ENCODE data around the gene NAV3. TPM values are rescaled to one million over a fixed set of nuclear protein-coding genes. Genes with fewer than 3 reads are reported as not detected.

NAV3 gene
- total and polyA plus RNA-seq, 10 donors, result 0.74 to 111 (median 40.4) TPM

DNA sequence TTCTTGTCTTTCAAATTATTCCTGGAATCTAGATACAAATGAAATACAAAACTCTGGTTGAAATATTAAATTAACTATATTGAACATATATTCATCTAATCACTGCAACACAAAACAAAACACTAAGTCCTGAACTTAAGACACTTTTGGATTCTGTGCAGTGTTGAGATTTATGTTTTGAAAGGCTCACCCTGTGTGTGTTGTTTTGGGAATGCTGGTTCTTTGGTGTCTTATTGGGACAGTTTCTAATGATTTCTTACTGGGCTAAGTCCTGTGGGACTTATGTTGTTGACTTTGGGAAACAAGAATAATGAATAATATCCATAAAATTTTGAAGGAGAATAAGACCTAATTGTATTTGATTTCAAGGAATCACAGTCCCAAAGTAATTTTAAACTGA lies 153.2 kb downstream of the NAV3 start:
- TF ChIP-seq POLR2A (IDR thresholded peaks at IDR 0.05) (no peak), POLR2AphosphoS5 (IDR thresholded peaks at IDR 0.05) (no peak)
- TF ChIP-seq, protein P1, sequence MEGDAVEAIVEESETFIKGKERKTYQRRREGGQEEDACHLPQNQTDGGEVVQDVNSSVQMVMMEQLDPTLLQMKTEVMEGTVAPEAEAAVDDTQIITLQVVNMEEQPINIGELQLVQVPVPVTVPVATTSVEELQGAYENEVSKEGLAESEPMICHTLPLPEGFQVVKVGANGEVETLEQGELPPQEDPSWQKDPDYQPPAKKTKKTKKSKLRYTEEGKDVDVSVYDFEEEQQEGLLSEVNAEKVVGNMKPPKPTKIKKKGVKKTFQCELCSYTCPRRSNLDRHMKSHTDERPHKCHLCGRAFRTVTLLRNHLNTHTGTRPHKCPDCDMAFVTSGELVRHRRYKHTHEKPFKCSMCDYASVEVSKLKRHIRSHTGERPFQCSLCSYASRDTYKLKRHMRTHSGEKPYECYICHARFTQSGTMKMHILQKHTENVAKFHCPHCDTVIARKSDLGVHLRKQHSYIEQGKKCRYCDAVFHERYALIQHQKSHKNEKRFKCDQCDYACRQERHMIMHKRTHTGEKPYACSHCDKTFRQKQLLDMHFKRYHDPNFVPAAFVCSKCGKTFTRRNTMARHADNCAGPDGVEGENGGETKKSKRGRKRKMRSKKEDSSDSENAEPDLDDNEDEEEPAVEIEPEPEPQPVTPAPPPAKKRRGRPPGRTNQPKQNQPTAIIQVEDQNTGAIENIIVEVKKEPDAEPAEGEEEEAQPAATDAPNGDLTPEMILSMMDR (IDR thresholded peaks at IDR 0.05 in 8 of 11, conservative IDR thresholded peaks at IDR 0.05 in 3 of 11), result no peak
- H3K9me3 ChIP-seq, result no peaks in the 10 kb centered on the region
- no peaks in the 10 kb centered on the region for H3K27me3 ChIP-seq (replicated peaks in 1 of 7)
- intact Hi-C loops (cut with DNase I; ENCODE audit: low total_unique reads), result no loop called here
- no peak for DNase-seq
- H3K27ac ChIP-seq, result no peak overlapping the region
- no peaks in the 10 kb centered on the region for H3K4me1 ChIP-seq
- no peak overlapping the region for H3K4me3 ChIP-seq
- no peaks in the 10 kb centered on the region for H3K36me3 ChIP-seq

DNA sequence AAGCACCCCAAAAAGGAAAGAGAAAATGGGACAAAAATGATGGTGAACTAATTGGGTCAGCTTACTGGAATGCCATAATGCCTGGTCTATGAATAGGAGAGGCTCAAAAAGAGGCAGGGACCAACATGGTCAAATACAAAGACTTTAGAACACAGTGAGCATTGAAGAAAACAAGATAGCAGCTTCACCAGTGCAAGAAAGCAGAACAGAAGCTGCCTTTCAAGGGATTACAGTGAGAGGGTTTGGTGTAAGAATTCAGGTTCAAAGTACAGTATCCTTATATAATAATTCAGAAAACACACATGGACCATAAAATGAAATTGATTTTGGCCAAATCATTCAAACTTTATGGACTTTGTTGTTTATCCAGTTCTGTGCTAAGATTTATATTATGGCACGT lies 162.1 kb downstream of the NAV3 start:
- peaks cover 0 to 6% (median 1%) of the 10 kb centered on the region in 6 donors for H3K4me1 ChIP-seq
- no peak overlapping the region for H3K4me3 ChIP-seq
- no peak overlapping the region for H3K27ac ChIP-seq
- no peak for DNase-seq
- H3K9me3 ChIP-seq, result peaks cover 0 to 28% (median 18%) of the 10 kb centered on the region in 8 donors
- peaks cover 0 to 6% (median 0%) of the 10 kb centered on the region in 6 donors for H3K36me3 ChIP-seq
- 89 to 100% (median 91%) methylated on average over 1 of the region's 1 CpG for WGBS, 5 donors
- H3K27me3 ChIP-seq (replicated peaks in 1 of 7), result no peaks in the 10 kb centered on the region
- intact Hi-C loops (cut with DNase I; ENCODE audit: low total_unique reads), result no loop called here
- TF ChIP-seq POLR2A (IDR thresholded peaks at IDR 0.05), result no peak
- no peak for TF ChIP-seq POLR2AphosphoS5 (IDR thresholded peaks at IDR 0.05)
- TF ChIP-seq, protein P1 (IDR thresholded peaks at IDR 0.05 in 8 of 11, conservative IDR thresholded peaks at IDR 0.05 in 3 of 11), result no peak

DNA sequence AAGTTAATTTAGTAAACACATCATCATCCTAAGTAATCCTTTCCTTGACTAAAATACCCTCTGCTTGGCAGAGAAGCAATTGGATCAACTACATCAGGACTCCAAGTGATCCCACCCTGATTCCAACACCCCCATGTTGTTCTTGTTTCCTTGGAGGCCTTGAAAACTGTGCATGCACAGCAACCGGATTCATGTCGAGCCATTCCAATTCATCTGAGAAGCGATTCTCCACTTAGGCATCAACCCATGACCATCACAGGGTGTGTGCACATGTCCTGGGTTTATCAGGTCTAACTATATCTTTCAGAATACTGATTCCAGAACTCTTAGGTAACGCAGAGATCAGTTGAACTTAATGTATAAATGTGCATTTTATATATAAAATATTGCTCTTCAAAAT lies 163.0 kb downstream of the NAV3 start:
- intact Hi-C loops (cut with DNase I; ENCODE audit: low total_unique reads), result no loop called here
- 68 to 90% (median 70%) methylated on average over 4 of the region's 4 CpGs for WGBS, 5 donors
- Histone ChIP-seq H3K4me1 (peaks cover 0 to 15% (median 8%) of the 10 kb centered on the region in 6 donors), H3K9me3 (peaks cover 0 to 28% (median 18%) of the 10 kb centered on the region in 8 donors), H3K36me3 (peaks cover 0 to 6% (median 0%) of the 10 kb centered on the region in 6 donors), H3K4me3 (no peak overlapping the region), H3K27ac (no peak overlapping the region), H3K27me3 (replicated peaks in 1 of 7) (no peaks in the 10 kb centered on the region)
- TF ChIP-seq POLR2A (IDR thresholded peaks at IDR 0.05), result no peak
- TF ChIP-seq POLR2AphosphoS5 (IDR thresholded peaks at IDR 0.05), result no peak
- TF ChIP-seq, protein P1 (IDR thresholded peaks at IDR 0.05 in 8 of 11, conservative IDR thresholded peaks at IDR 0.05 in 3 of 11), result no peak
- no peak for DNase-seq

DNA sequence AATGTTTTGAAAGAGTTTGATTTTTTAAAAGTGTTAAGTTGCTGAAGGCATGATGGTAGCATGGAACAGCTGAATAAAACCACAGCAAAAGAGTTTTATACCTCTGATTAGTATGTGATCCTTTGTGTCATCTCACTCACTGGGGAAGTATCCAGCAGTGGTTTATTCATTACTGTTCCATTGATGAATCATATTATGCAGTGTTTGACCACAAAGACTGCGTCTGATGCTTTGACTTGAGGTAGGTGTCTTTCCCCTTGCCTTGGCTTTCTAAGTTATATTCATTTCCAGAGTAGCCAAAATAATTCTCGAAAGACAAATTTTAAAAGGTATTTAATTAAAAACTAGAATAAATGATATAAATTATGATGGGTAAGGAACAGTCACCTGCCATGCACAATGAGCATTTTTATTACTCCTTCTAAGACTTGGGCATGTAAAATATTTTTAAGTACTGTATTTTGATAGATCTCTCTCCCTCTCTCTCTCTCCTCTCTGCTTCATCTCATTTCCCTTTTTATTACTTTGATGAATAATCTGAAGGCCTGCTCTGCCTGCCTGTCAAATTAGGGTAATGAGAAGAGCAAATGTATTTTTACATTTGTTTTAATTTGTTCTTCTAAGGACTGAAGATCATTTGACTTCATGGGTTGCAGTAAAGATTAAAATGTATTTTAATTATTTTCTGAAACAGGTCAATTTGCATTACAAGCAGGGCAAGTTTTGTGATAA lies 164.9 kb downstream of the NAV3 start:
- TF ChIP-seq, protein P1 (IDR thresholded peaks at IDR 0.05 in 8 of 11, conservative IDR thresholded peaks at IDR 0.05 in 3 of 11), result no peak
- peaks cover 0 to 12% (median 6%) of the 10 kb centered on the region in 8 donors for H3K9me3 ChIP-seq
- no peak overlapping the region for H3K4me3 ChIP-seq
- intact Hi-C loops (cut with DNase I; ENCODE audit: low total_unique reads), result no loop called here
- DNase-seq, result no peak
- peaks cover 0 to 31% (median 20%) of the 10 kb centered on the region in 6 donors for H3K4me1 ChIP-seq
- no peaks in the 10 kb centered on the region for H3K27me3 ChIP-seq (replicated peaks in 1 of 7)
- WGBS, 5 donors, result 63 to 72% (median 66%) methylated on average over 2 of the region's 2 CpGs
- no peaks in the 10 kb centered on the region for H3K36me3 ChIP-seq
- H3K27ac ChIP-seq, result no peak overlapping the region

Measured in spleen (tissue), 11 donors.